GM19328 (cell line): ENCODE measurements around the gene SLC22A12.

Source experiments
- ATAC-seq: cut with Tn5 transposase; IDR thresholded peaks from one replicate; pipeline ENCODE4 v1.9.1; 2021; ENCODE audit warnings: mild to moderate bottlenecking, moderate library complexity; ENCODE audit not compliant: unreplicated experiment

Gene SLC22A12

DNA sequence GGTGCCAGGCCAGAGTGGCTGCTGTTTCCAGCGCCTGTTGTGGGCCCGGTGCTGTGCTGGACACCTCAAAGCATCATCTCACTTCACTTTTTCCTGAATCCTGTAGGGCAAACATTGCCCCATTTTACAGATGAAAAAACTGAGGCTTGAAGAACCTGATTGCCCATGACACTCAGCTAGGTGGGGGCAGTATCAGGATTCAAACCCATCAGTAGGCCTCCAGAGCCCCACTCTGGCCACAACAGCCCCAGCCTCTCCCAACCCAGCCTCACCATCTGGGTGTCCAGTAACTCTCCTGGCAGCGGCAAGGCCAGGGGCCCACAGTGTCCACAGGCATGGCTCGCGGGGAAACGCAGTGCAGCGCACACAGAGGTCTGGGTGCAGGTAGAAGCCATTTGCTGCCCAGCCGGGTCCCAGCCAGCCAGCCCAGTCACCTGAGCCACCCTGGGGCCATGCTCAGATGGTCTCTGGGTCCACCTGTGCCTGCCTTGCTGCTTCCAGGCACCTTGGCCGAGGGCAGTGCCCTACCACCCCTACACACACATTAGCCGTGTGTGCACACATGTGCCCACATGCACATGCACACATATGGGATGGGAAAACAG lies 11.5 kb downstream of the SLC22A12 start:
- ATAC-seq = no peak

GRCh38 chr11:64603411-64604110 lies 12.5 kb downstream of the SLC22A12 start:
- no peak for ATAC-seq

- no peak for ATAC-seq
Observed at GRCh38 chr11:64604458-64605243, 13.6 kb downstream of the SLC22A12 start.

DNA sequence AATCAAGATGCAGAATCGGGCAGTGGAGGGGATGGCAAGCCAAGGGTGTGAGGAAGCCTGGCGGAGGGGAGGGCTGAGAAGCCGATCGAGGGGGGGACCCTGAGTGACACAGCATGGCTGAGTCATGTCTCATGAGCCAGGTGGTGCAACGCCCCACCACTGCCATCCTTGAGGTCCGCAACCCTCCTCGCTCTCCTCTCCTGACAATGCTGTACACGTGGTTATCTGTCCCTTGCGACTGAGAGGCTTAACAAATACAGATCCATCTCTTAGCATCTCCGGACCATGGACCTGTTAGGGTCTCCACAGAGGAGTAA lies 14.2 kb downstream of the SLC22A12 start:
- ATAC-seq = no peak

DNA sequence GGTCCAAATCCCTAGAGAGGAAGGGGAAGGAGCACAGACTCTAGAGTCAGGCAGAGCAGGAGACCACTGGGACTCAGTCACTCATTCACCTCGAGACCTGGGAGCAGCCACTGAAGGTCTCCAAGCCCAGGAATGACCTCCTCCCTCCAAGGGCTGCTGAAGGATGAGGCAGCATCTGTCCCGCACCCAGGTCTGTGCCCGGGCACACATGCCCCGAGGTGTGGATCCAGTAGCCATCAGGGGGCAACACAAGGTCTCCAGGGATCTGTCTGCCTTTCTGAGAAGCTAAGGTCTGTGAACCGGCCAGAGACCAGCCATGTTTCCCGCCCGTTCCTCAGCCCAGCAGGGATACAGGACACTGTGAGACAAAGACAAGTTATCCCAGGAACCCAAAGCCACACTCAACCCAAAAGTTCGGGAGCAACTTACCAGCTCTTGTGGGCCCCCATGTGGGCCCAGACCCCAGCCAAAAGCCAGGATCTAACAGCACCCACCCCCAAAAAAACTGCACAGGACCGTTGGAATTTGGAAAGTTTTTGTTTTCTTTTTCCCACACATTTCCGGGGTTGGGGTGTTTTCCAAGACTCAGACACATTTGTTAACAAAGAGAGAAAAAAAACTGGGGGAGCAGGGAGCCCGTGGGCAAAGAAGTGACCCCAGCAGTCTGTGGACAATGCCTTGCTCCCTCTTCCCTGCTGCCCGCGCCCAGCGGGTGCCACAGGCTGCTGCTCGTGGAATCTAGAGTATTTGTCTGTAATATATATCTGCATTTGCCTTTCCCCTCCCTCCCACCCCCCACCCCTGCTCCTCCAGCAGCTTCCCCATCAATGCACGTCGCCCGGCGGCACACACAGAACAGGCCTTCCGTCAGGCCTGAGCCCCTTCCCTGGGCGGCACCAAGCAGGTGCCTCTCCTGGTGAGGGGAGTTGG lies 14.9 kb downstream of the SLC22A12 start:
- no peak for ATAC-seq

- no peak for ATAC-seq
Observed at GRCh38 chr11:64606796-64607380, 15.9 kb downstream of the SLC22A12 start.

GRCh38 chr11:64607381-64607985 lies 16.5 kb downstream of the SLC22A12 start:
- ATAC-seq = no peak

- ATAC-seq = no peak
Observed at GRCh38 chr11:64608046-64608445, 17.0 kb downstream of the SLC22A12 start.

GRCh38 chr11:64608636-64609035 lies 17.6 kb downstream of the SLC22A12 start:
- ATAC-seq = no peak

GRCh38 chr11:64609436-64610047 lies 18.5 kb downstream of the SLC22A12 start:
- no peak for ATAC-seq

- no peak for ATAC-seq
Observed at GRCh38 chr11:64610596-64610995, 19.6 kb downstream of the SLC22A12 start.

DNA sequence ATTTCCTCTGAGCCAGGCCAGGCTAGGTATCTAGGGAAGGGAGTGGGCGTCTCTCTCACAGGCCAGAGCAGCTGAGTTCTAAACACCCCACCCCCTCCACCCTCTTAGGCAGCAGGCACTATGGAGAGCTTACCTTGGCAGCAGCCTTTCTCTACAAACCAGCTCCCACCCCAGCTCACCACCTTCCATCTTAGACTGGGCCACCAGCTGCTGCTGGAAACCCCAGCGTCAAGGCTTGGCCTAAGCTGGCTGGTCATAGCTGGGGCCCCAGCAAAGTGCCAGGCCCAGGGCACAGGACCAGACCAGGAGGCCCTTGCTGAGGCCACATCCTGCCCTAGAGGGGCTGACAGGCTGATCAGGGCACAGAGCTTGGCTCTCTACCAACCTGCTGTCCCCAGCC lies 20.2 kb downstream of the SLC22A12 start:
- no peak for ATAC-seq

DNA sequence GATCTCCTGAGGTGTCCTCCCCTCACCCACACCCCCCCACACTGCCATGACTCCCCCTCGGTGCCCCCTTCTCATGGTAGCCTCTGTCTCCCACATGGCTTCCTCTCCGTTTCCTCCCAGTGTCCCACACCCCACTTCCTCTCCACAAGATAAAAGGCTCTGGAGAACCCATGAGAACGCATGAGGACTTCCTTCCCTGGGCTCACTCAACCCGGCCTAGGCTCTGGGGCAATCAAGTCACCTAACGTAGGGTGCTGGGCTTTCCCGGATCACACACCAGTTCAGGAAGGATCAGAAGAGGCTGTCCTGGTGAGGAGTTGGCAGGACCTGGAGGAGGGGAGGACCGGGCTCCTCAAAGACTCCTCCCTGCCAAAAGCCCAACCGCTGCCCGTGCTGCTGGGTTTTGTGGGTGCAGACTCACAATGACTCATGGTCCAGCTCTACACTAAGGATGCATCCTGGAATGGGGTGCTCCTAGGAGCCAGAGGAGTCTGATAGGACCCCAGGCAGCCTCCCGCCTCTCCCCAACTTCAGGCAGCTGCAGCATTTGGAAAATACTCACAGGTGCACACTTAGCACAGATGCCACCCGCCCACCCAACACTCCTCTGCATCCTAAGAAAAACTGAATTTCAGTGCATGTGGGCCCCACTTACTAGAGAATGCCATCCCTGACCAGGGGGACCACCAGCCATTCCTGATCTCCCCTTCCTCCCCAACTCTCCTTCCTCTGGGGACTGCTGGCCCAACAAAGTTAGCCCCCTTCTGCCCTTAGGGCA lies 21.0 kb downstream of the SLC22A12 start:
- no peak for ATAC-seq

DNA sequence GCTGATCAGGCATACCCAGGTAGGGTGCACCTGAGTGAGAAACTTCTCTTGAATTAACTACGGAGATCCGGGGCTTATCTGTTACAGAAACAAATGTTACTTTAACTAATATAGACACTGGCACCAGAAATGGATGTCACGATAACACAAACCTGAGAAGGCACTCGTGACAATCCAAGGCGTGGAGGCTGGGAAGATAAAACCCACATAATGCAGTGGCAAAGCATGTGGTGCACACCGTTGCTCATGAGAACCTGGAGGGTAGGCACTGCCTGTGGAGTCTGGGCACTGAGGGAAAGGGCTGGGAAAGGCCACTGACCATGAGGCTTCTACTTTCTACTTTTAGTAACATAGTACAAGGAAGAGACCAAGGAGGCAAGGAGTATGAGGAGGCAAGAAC lies 22.6 kb downstream of the SLC22A12 start:
- ATAC-seq = no peak

DNA sequence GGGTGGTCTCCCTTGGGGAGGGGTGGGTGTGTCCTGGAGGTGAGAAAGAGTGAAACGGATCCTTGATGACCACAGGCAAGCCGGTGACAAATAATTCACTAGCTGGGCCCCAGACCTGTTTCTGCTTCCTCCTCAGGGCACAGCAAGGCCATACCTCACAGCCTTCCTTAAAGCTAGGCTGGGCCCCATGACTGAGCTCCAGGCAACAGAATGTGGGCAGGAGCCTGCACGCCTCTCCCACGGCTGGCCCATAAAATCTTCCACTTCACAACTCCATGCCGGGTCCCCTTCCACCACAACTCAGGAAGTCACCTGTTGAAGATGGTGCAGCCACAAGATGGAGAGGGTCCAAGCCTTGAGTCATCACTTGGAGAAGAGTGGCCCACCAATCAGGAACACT lies 23.9 kb downstream of the SLC22A12 start:
- no peak for ATAC-seq

- no peak for ATAC-seq
Observed at GRCh38 chr11:64616817-64617216, 25.8 kb downstream of the SLC22A12 start.

DNA sequence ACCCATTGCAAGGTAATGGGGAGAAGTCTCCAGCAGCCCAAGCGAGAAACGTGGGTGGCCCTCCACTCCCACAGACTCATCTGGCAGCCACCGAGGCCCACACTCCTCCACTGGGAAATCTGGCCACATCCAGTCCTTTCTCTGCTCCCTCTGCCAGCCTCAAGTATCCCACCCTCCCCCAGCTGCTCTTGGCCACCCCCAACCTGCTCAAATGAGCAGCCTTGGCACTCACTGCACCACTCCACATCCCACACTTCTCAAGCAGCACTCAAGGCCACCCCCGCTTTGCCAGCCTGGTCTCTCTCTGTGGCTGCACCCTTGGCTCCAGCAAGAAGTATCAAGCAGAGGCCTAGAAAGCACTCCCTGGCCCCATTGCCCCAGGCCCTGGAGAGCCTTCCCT lies 28.2 kb downstream of the SLC22A12 start:
- ATAC-seq = no peak

DNA sequence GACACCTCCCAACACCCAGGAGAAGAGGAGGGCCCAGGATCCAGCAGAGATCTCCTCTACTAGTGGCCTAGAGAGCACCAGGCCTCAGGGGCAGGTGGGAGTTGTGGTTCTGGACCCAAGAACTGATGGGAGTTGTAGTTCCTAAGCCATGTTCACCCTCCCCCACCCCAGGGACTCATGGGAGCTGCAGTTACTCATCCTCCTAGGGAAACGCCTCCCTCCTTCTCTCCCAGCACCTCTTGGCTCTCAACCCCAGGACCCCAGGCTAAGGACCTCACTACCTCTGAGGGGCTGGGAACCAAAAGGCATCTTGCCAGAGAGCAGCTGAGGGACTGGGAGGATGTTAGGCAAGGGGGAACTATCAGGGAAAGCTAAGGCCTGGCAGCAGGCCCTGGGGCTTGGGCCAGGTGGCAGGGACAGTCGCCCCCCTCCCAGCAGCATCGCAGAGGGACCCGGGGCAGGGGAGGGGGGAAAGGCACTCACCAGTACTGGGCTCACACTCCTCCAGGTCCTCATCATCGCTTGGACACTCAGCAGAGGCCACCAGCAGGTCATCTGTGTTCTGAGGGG lies 28.9 kb downstream of the SLC22A12 start:
- no peak for ATAC-seq
